ENCODE measurements around the gene STARD8. TPM values are rescaled to one million over a fixed set of nuclear protein-coding genes. Genes with fewer than 3 reads are reported as not detected.
"Not testable (repeated sequence)": the region's sequence is repeated elsewhere in the genome, so short reads cannot be mapped to it uniquely, and the experiment has no call there.

The STARD8 gene
- total RNA-seq, 2 experiments from 2014 or later, result 3.5 to 3.7 TPM

DNA sequence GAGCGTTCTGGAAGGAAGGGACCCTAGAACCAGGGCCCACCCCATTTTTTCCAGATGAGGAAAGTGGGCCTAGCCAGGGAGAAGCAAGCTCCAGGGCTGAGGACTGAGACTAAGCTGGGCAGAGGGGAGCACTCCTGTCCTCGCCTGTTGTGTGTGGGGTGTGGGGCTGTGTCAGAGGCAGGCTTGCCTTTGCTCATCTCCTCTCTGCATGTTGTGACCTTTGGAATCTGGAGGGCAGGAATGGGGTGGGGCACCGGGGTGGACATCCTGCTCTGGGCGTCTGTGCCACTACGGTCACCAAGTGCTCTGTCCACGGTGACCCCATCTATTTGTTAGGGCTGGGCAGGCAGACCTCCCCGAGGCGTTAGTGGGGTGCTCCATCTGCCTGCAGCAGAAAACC, 41.5 kb downstream of the STARD8 start:
- H3K4me3 Mint-ChIP-seq; H3K27ac Mint-ChIP-seq; H3K36me3 Mint-ChIP-seq (ENCODE audit: low read depth); H3K9me3 Mint-ChIP-seq; DNase-seq; POLR2A ChIA-PET; CTCF ChIA-PET; H3K27me3 Mint-ChIP-seq: not testable (repeated sequence)
- H3K4me1 Mint-ChIP-seq, result peaks cover 34% of the 10 kb centered on the region

GRCh38 chrX:68690936-68691501, 43.6 kb downstream of the STARD8 start:
- no peak overlapping the region for H3K4me3 Mint-ChIP-seq
- ChIA-PET POLR2A (no interaction called here), CTCF (no interaction called here)
- DNase-seq, result no peak
- peaks cover 4% of the 10 kb centered on the region for H3K27me3 Mint-ChIP-seq
- peaks cover 36% of the 10 kb centered on the region for H3K4me1 Mint-ChIP-seq
- H3K27ac Mint-ChIP-seq, result no peak overlapping the region
- H3K9me3 Mint-ChIP-seq, result no peaks in the 10 kb centered on the region
- no peaks in the 10 kb centered on the region for H3K36me3 Mint-ChIP-seq (ENCODE audit: low read depth)

GRCh38 chrX:68691921-68692320, 44.5 kb downstream of the STARD8 start:
- Mint-ChIP-seq H3K27ac (no peak overlapping the region), H3K27me3 (no peaks in the 10 kb centered on the region), H3K4me1 (peaks cover 38% of the 10 kb centered on the region), H3K4me3 (no peak overlapping the region), H3K9me3 (no peaks in the 10 kb centered on the region), H3K36me3 (ENCODE audit: low read depth) (no peaks in the 10 kb centered on the region)
- POLR2A ChIA-PET, result no interaction called here
- CTCF ChIA-PET, result no interaction called here
- no peak for DNase-seq

DNA sequence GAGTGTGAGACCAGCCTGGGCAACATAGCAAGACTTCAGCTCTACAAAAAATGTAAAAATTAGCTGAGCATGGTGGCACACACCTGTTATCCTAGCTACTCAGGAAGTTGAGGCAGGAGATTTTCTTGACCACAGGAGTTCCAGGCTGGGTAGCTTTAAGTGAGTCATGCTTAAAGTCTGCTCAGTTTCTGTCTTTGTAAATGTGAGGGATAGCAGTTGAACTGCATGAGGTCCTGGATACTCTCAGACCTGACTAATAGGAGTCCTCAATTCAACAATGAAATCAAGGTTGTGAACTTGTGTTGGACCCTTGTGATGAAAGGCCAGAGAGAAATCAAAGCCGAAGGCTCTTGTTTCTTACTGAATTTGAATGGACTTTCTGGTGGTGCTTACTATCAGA, 45.2 kb downstream of the STARD8 start:
- Mint-ChIP-seq H3K4me3 (peak overlapping the region; percentile 10), H3K9me3 (no peaks in the 10 kb centered on the region), H3K27me3 (no peaks in the 10 kb centered on the region), H3K27ac (no peak overlapping the region), H3K36me3 (ENCODE audit: low read depth) (no peaks in the 10 kb centered on the region), H3K4me1 (peaks cover 37% of the 10 kb centered on the region)
- no peak for DNase-seq
- ChIA-PET CTCF (no interaction called here), POLR2A (no interaction called here)

DNA sequence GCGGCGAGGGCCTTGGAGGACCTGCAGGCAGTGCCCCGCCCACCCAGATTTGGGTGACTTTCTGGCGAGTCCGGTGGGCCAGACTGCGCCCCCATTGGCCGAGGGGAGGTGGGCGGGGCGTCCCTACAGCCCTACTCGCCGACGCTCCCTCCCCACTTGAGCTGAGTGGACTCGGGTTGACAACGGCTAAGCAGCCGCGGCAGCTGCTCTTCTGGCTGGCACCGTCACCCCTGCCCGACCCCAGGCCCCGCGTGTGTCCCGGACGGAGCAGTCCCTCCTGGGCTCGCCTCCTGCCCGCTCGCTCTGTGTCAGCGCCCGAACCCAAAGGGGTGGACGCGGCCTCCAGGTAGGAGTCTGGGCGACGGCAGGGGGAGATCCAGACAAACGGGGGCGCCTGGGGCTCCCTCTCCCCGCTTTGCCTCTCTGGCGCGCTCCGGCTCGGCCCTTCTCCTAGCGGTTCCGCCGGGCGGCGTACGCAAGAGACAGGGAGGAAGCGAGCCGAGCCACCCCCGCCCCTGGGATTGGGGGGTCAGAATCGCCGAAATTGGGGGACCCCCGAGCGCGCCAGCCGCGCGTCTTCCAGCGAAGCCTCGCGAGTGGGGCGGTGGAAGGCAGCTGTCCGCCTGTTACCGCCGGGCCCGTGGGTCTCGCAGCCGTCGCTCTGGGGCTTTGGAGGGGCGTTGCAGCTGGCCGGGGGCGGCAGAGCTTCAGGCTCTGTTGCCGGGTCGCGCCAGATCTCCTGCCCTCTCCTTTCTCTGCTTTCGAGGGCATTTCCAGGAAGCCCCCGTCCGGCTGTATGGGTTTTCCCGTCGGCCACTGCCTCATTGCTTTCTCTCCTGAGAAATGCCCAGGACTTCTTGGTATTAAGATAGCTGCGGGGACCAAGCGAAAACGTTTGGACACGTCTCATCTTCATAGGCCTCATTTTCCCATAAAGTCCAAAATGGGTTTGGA, 46.3 kb downstream of the STARD8 start:
- Mint-ChIP-seq H3K27ac (peak overlapping the region; percentile 65), H3K9me3 (no peaks in the 10 kb centered on the region), H3K4me3 (peak overlapping the region; percentile 75), H3K4me1 (peaks cover 37% of the 10 kb centered on the region), H3K36me3 (ENCODE audit: low read depth) (no peaks in the 10 kb centered on the region), H3K27me3 (no peaks in the 10 kb centered on the region)
- peak; percentile 18 for DNase-seq
- ChIA-PET POLR2A (no interaction called here), CTCF (no interaction called here)

DNA sequence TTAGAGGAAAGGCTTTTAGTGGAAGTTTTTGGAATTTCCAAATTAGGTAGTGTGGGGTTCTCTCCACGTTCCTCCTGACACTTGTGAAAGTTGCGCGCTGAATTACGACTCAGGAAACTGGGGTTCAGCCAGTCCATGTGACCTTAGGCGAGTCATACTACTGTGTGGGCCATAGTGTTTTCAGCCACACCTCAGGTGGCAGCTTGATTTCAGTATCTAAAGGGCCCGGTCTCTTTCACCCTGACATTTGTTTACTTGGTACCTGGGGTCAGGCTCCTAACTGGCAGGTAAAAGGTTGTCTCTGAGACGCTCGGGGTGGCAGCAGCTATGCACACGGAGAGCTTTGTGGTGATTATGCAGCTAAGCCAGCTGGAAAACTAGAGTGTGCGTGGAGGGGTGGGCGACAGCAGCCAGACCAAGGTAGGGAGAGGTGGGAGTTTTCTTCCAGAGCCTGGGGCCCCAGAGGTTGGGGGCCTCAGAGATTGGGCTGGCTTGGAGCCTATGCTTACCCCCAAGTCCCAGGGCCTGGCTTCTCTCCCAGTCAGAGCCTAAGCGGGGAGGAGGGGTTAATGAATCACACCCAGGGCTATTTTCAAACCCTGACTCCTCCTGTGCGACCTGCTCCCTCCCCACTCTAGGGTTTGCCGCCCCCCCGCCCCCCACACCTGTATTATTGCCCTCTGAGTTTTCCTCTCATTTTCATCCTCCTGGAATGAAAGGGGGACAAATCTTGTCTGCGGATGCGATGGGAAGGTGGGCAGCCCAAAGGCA, 47.2 kb downstream of the STARD8 start:
- peak; percentile 18 for DNase-seq
- peaks cover 37% of the 10 kb centered on the region for H3K4me1 Mint-ChIP-seq
- peak overlapping the region; percentile 65 for H3K27ac Mint-ChIP-seq
- no peaks in the 10 kb centered on the region for H3K36me3 Mint-ChIP-seq (ENCODE audit: low read depth)
- peak overlapping the region; percentile 75 for H3K4me3 Mint-ChIP-seq
- H3K9me3 Mint-ChIP-seq, result no peaks in the 10 kb centered on the region
- H3K27me3 Mint-ChIP-seq, result no peaks in the 10 kb centered on the region
- CTCF ChIA-PET, result no interaction called here
- POLR2A ChIA-PET, result no interaction called here

GRCh38 chrX:68695206-68695845, 47.9 kb downstream of the STARD8 start:
- Mint-ChIP-seq H3K9me3 (no peaks in the 10 kb centered on the region), H3K4me3 (peak overlapping the region; percentile 50), H3K27me3 (no peaks in the 10 kb centered on the region), H3K27ac (peak overlapping the region; percentile 6), H3K4me1 (peaks cover 42% of the 10 kb centered on the region), H3K36me3 (ENCODE audit: low read depth) (no peaks in the 10 kb centered on the region)
- no peak for DNase-seq
- POLR2A ChIA-PET, result no interaction called here
- CTCF ChIA-PET, result no interaction called here

- Mint-ChIP-seq H3K4me1 (peaks cover 44% of the 10 kb centered on the region), H3K36me3 (ENCODE audit: low read depth) (no peaks in the 10 kb centered on the region), H3K4me3 (peak overlapping the region; percentile 27), H3K27ac (no peak overlapping the region), H3K9me3 (no peaks in the 10 kb centered on the region), H3K27me3 (no peaks in the 10 kb centered on the region)
- no peak for DNase-seq
- CTCF ChIA-PET, result no interaction called here
- POLR2A ChIA-PET, result no interaction called here
Measured at GRCh38 chrX:68696267-68696990, 49.0 kb downstream of the STARD8 start.

DNA sequence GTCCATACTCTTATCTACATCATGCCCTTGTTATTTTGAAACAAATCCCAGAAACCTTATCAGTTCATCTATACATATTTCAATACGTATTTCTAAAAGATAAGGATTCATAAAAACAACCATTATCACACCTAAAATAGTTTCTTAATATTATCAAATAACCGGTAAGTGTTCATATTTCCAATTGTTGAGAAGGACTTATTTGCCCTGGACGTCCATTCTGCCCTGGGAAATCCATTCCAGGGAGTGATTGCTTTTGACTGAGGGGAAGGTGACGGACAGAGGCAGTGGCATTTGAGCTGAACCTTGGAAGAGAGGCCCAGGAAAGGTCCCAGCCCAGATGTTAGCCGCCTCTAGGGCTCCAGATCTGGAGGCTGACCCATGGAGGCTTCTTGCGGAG, 49.6 kb downstream of the STARD8 start:
- CTCF ChIA-PET, result no interaction called here
- POLR2A ChIA-PET, result no interaction called here
- no peak for DNase-seq
- no peaks in the 10 kb centered on the region for H3K36me3 Mint-ChIP-seq (ENCODE audit: low read depth)
- H3K27ac Mint-ChIP-seq, result no peak overlapping the region
- no peaks in the 10 kb centered on the region for H3K9me3 Mint-ChIP-seq
- H3K27me3 Mint-ChIP-seq, result no peaks in the 10 kb centered on the region
- peaks cover 44% of the 10 kb centered on the region for H3K4me1 Mint-ChIP-seq
- H3K4me3 Mint-ChIP-seq, result no peak overlapping the region

DNA sequence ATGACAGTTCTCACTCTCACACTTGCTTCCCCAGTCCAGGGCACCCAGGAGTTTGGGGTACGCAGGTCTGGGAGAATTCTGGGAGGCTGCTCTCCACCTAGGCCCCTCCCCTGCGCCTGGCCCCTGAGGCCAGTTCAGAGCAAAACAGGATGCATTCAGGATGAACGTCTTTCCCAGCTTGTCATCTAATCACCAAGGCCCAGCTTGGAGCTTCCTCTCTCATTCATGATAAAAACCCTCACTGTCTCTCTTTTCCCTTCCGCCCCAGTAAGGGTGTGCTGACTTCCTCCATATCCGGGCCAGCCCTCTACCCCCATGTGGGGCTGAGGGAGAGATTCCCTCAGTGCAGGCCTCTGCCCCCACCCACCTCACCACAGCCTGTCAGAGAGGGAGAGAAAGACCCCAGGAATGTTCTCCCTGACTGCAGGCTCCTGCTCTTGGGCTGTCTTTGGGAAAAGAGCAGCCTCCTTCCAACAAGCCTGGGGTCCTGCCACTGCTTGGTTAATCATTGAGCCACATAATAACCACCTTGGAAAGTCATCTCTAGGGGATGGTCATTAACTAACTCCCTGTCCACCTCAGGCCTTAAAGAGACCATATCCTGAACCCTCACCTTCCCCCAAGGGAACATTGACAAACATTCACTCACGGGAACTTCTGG, 50.1 kb downstream of the STARD8 start:
- no peak for DNase-seq
- POLR2A ChIA-PET, result no interaction called here
- Mint-ChIP-seq H3K36me3 (ENCODE audit: low read depth) (no peaks in the 10 kb centered on the region), H3K27me3 (no peaks in the 10 kb centered on the region), H3K9me3 (no peaks in the 10 kb centered on the region), H3K4me3 (no peak overlapping the region), H3K27ac (no peak overlapping the region), H3K4me1 (peaks cover 38% of the 10 kb centered on the region)
- CTCF ChIA-PET, result no interaction called here

DNA sequence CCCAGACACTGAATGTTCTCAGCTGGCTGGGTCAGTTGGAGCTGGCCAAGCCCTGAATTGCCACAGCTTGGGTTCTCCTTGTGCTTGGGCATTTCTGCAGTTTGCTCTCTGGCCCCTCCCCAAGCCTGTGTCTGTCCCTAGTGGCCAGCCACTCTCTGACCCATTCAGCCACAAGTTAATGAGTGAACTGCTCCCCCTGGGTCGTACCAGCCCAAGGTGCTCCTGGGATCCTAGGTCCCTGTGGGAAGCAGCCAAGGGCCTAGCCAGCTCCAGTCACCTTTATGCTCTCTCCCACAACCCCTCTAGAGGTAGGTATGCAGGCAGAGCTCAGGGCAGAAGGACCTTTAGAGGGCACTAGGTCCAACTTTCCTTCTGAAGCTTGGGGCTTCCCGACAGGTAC, 51.5 kb downstream of the STARD8 start:
- DNase-seq, result no peak
- no peak overlapping the region for H3K27ac Mint-ChIP-seq
- POLR2A ChIA-PET, result no interaction called here
- H3K9me3 Mint-ChIP-seq, result no peaks in the 10 kb centered on the region
- CTCF ChIA-PET, result no interaction called here
- H3K4me3 Mint-ChIP-seq, result no peak overlapping the region
- H3K36me3 Mint-ChIP-seq (ENCODE audit: low read depth), result no peaks in the 10 kb centered on the region
- no peaks in the 10 kb centered on the region for H3K27me3 Mint-ChIP-seq
- H3K4me1 Mint-ChIP-seq, result peaks cover 31% of the 10 kb centered on the region

GRCh38 chrX:68699960-68700746, 52.7 kb downstream of the STARD8 start:
- Mint-ChIP-seq H3K4me3 (no peak overlapping the region), H3K9me3 (no peaks in the 10 kb centered on the region), H3K27me3 (no peaks in the 10 kb centered on the region), H3K4me1 (peaks cover 23% of the 10 kb centered on the region), H3K27ac (peak overlapping the region; percentile 21), H3K36me3 (ENCODE audit: low read depth) (no peaks in the 10 kb centered on the region)
- DNase-seq, result no peak
- ChIA-PET CTCF (no interaction called here), POLR2A (no interaction called here)

Data from activated CD4-positive, alpha-beta memory T cell treated with anti-CD3 and anti-CD28 coated beads, Interleukin-2, amount 10 ng/mL, durations not matched to agents 7 days and 5 days (primary cell).